Activated naive CD8-positive, alpha-beta T cell treated with anti-CD3 and anti-CD28 coated beads, Interleukin-2, amount 50 U/mL, for 16 hours (primary cell): Measurements from ENCODE around the gene BOLA2.
"Not testable (repeated sequence)": the region's sequence is repeated elsewhere in the genome, so short reads cannot be mapped to it uniquely, and the experiment has no call there.

ENCODE experiments used
- DNase-seq: peaks from one replicate; pipeline ENCODE4 v3.0.0-alpha.2; 2020; ENCODE audit warnings: low read depth, low spot score

Gene BOLA2

GRCh38 chr16:29454269-29454668, at the start of gene BOLA2, which contains the start of gene SLX1B:
BOLA2 (minus strand) TSS chr16:29454351; CDS start chr16:29454253, 98 bp downstream.
SLX1B (plus strand) TSS chr16:29454533.
- not testable (repeated sequence) for DNase-seq

GRCh38 chr16:29482276-29482675, 28.1 kb upstream of the BOLA2 start:
- not testable (repeated sequence) for DNase-seq

GRCh38 chr16:29472065-29472464, 17.9 kb upstream of the BOLA2 start:
- not testable (repeated sequence) for DNase-seq

GRCh38 chr16:29469660-29470059, 15.5 kb upstream of the BOLA2 start:
- not testable (repeated sequence) for DNase-seq

- not testable (repeated sequence) for DNase-seq
Observed at GRCh38 chr16:29467654-29468366, 13.7 kb upstream of the BOLA2 start.

GRCh38 chr16:29466904-29467303, 12.8 kb upstream of the BOLA2 start:
- DNase-seq = not testable (repeated sequence)

- not testable (repeated sequence) for DNase-seq
Observed at GRCh38 chr16:29465985-29466824, 12.1 kb upstream of the BOLA2 start.

- DNase-seq = not testable (repeated sequence)
Observed at GRCh38 chr16:29460647-29461030, 6.5 kb upstream of the BOLA2 start.

GRCh38 chr16:29459706-29460646, 5.8 kb upstream of the BOLA2 start, which contains the start of gene SULT1A4:
SULT1A4 (plus strand) TSS chr16:29459913; CDS start chr16:29461386, 1,473 bp downstream.
- not testable (repeated sequence) for DNase-seq

- not testable (repeated sequence) for DNase-seq
Observed at GRCh38 chr16:29457660-29458059, 3.5 kb upstream of the BOLA2 start.

- DNase-seq = not testable (repeated sequence)
Observed at GRCh38 chr16:29454828-29455227, 677 bp upstream of the BOLA2 start.

GRCh38 chr16:29453754-29454153, 397 bp downstream of the BOLA2 start:
- DNase-seq = not testable (repeated sequence)

GRCh38 chr16:29425390-29425789, 28.8 kb downstream of the BOLA2 start:
- not testable (repeated sequence) for DNase-seq

- DNase-seq = not testable (repeated sequence)
Observed at GRCh38 chr16:29423587-29423986, 30.6 kb downstream of the BOLA2 start.

GRCh38 chr16:29405249-29405648, 48.9 kb downstream of the BOLA2 start:
- DNase-seq = not testable (repeated sequence)
